PC-3 (cell line): ENCODE data around the gene FBXO31. TPM values are rescaled to one million over a fixed set of nuclear protein-coding genes. Genes with fewer than 3 reads are reported as not detected.

Source experiments
- ATAC-seq: fragments of 200-7000 bp; cut with Tn5 transposase; 2 replicates; pipeline ENCODE4 v1.9.1; 2020; ENCODE audit warnings: mild to moderate bottlenecking, moderate library complexity
- BruUV-seq: library from RNA; stranded (reverse); fragments of 400-500 nt; replicated peaks from 2 replicates; lab custom pipeline; 2021; lab: Mats Ljungman, UMichigan
- CTCF ChIA-PET: fragments of 300-600 bp; sonication (Branson Sonifier 250); formaldehyde crosslinking; loops from one replicate; lab custom pipeline; 2022; ENCODE audit warnings: antibody characterized with exemption; lab: Charles Lee
- POLR2A ChIA-PET: fragments of 300-600 bp; sonication (Branson Sonifier 250); formaldehyde crosslinking; loops from one replicate; lab custom pipeline; 2022; ENCODE audit warnings: antibody characterized with exemption; ENCODE audit not compliant: unreplicated experiment; lab: Charles Lee
- DNase-seq: peaks from one replicate; pipeline ENCODE4 v3.0.0-alpha.2; 2015
- H2AFZ ChIP-seq: fragments of 300-600 bp; sonication (generic); 2 replicates; pipeline ENCODE4 v1.6.0; 2016; ENCODE audit warnings: antibody characterized with exemption, low read length
- H3F3A ChIP-seq: fragments of 300-600 bp; sonication (generic); one replicate; pipeline ENCODE4 v1.6.0; 2017; ENCODE audit warnings: antibody characterized with exemption, low read length, control low read depth, mild to moderate bottlenecking; ENCODE audit not compliant: unreplicated experiment
- H3K27ac ChIP-seq: fragments of 300-600 bp; sonication (generic); 2 replicates; pipeline ENCODE4 v1.5.1; 2016; ENCODE audit warnings: mild to moderate bottlenecking, low read length
- H3K27me3 ChIP-seq: fragments of 300-600 bp; sonication (generic); 2 replicates; pipeline ENCODE4 v1.6.1; 2016; ENCODE audit warnings: low read length, mixed read lengths
- H3K36me3 ChIP-seq: fragments of 300-600 bp; sonication (generic); 2 replicates; pipeline ENCODE4 v1.6.1; 2016; ENCODE audit warnings: low read depth, mixed run types, low read length, mixed read lengths
- H3K4me1 ChIP-seq: fragments of 300-600 bp; sonication (generic); 2 replicates; pipeline ENCODE4 v1.5.1; 2016; ENCODE audit warnings: low read length; ENCODE audit not compliant: insufficient read depth
- H3K4me2 ChIP-seq: fragments of 300-600 bp; sonication (generic); 2 replicates; pipeline ENCODE4 v1.6.0; 2016; ENCODE audit warnings: low read length
- H3K4me3 ChIP-seq: fragments of 300-600 bp; sonication (generic); 2 replicates; pipeline ENCODE4 v1.5.1; 2016; ENCODE audit warnings: mild to moderate bottlenecking, low read length, mixed read lengths
- H3K79me2 ChIP-seq: fragments of 300-600 bp; sonication (generic); 2 replicates; pipeline ENCODE4 v1.6.1; 2017; ENCODE audit warnings: low read length, mixed read lengths
- H3K9ac ChIP-seq: fragments of 300-600 bp; sonication (generic); 2 replicates; pipeline ENCODE4 v1.6.0; 2016; ENCODE audit warnings: mild to moderate bottlenecking, low read length
- H3K9me2 ChIP-seq: fragments of 300-600 bp; sonication (generic); replicated peaks from 2 replicates; pipeline ENCODE4 v1.6.1; 2016; ENCODE audit warnings: mixed run types, low read length, mixed read lengths
- H3K9me3 ChIP-seq: fragments of 300-600 bp; sonication (generic); 2 replicates; pipeline ENCODE4 v1.6.1; 2016; ENCODE audit warnings: low read length, mixed read lengths
- H4K20me1 ChIP-seq: fragments of 300-600 bp; sonication (generic); 2 replicates; pipeline ENCODE4 v1.6.1; 2016; ENCODE audit warnings: low read length, mixed read lengths
- CTCF ChIP-seq: fragments of 300-600 bp; sonication (generic); conservative IDR thresholded peaks from 2 replicates; pipeline ENCODE4 v1.5.1; 2017; ENCODE audit warnings: antibody characterized with exemption, low read depth, mild to moderate bottlenecking, low read length
- EZH2 ChIP-seq: fragments of 300-600 bp; sonication (generic); IDR thresholded peaks from one replicate; pipeline ENCODE4 v1.6.1; 2017; ENCODE audit warnings: antibody characterized with exemption, mild to moderate bottlenecking, low read length; ENCODE audit not compliant: unreplicated experiment
- EZH2phosphoT487 ChIP-seq: fragments of 300-600 bp; sonication (generic); IDR thresholded peaks from 2 replicates; pipeline ENCODE4 v1.6.1; 2018; ENCODE audit warnings: mild to moderate bottlenecking, antibody characterized with exemption, low read length, borderline replicate concordance
- intact Hi-C: fragments of 100-400 bp; cut with micrococcal nuclease; formaldehyde crosslinking; loops from 2 replicates; pipeline ENCODE4 v1.9.0; 2023
- total RNA-seq: library from RNA; depleted of rRNA; stranded (reverse); fragments of >200 nt; gene quantifications from 2 replicates; pipeline ENCODE4 v1.2.3, GENCODE V29; 2014

The FBXO31 gene
- total RNA-seq, 1 experiment from 2014 or later = 14.8 TPM

GRCh38 chr16:87361916-87362619 lies 21.5 kb downstream of the FBXO31 start:
- Histone ChIP-seq H4K20me1 (no peaks in the 10 kb centered on the region), H3K27ac (no peak overlapping the region), H3K4me3 (no peak overlapping the region), H3K9me2 (no peaks in the 10 kb centered on the region), H3K9me3 (no peaks in the 10 kb centered on the region), H3K4me2 (no peak overlapping the region), H3K27me3 (no peaks in the 10 kb centered on the region), H3F3A (no peaks in the 10 kb centered on the region), H3K36me3 (no peaks in the 10 kb centered on the region; the same call in 1 of the 2 replicates), H3K4me1 (no peaks in the 10 kb centered on the region), H2AFZ (no peak overlapping the region), H3K79me2 (0 out of 2 replicates have a peak, but pooled peaks cover 13% of the 10 kb centered on the region), H3K9ac (no peak overlapping the region)
- ChIA-PET POLR2A (no interaction called here), CTCF (no interaction called here)
- TF ChIP-seq EZH2phosphoT487 = no peak
- TF ChIP-seq EZH2 = no peak
- TF ChIP-seq CTCF = no peak
- no peak for DNase-seq
- no TSS peak for BruUV-seq
- ATAC-seq = no peak
- intact Hi-C loops = no loop called here

GRCh38 chr16:87360862-87361610 lies 22.5 kb downstream of the FBXO31 start:
- Histone ChIP-seq H3K27ac (no peak overlapping the region), H3K9me3 (no peaks in the 10 kb centered on the region), H3K9me2 (no peaks in the 10 kb centered on the region), H3F3A (no peaks in the 10 kb centered on the region), H3K27me3 (no peaks in the 10 kb centered on the region), H3K4me1 (no peaks in the 10 kb centered on the region), H3K36me3 (no peaks in the 10 kb centered on the region; the same call in 1 of the 2 replicates), H3K4me2 (no peak overlapping the region), H3K79me2 (0 out of 2 replicates have a peak, but pooled peaks cover 7% of the 10 kb centered on the region), H3K9ac (no peak overlapping the region), H3K4me3 (no peak overlapping the region), H2AFZ (no peak overlapping the region), H4K20me1 (no peaks in the 10 kb centered on the region)
- no TSS peak for BruUV-seq
- ATAC-seq = no peak
- CTCF ChIA-PET = no interaction called here
- DNase-seq = no peak
- POLR2A ChIA-PET = no interaction called here
- intact Hi-C loops = no loop called here
- TF ChIP-seq EZH2phosphoT487 (no peak), EZH2 (no peak), CTCF (no peak)
